ENCODE results near the gene OPA3.
A peak's percentile ranks its signal among the peaks of the same experiment; 100 is the strongest.

The OPA3 gene

GRCh38 chr19:45567609-45568008 lies 17.0 kb downstream of the OPA3 start:
- no peak for DNase-seq (ENCODE audit: low spot score)

DNA sequence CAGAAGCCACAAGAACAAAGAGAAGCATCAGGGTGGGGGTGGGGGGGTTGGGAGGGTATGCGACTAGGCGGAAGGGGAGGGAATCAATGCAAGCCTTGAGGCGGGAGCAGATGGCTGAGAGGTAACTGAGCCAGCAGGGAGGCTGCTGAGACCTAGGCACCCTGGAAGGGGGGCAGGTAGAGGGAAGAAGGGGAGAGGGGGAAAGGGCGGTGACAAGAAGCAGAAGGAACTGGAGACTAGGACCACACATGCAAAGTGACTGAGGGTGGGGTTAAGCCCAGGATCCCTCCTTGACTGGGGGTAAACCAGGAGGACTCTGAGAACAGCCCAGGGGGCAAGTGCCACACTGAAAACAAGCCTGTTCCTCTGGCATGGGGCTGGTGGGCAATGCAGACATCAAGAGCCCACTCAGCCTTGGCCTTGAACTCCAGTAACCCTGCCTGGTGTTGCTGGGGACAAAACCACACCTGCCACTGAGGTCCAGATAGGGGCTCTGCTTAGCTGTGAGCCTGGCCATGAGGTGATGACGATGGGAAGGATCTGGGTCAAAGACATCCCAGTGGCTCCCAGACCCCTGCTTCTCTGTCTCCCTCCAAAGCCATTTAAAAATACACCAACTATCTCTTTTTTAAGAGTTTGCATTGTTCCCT lies 20.3 kb downstream of the OPA3 start:
- DNase-seq (ENCODE audit: low spot score), result no peak

GRCh38 chr19:45560686-45561085 lies 23.9 kb downstream of the OPA3 start:
- DNase-seq (ENCODE audit: low spot score), result no peak

GRCh38 chr19:45560038-45560437 lies 24.6 kb downstream of the OPA3 start:
- DNase-seq (ENCODE audit: low spot score), result no peak

DNA sequence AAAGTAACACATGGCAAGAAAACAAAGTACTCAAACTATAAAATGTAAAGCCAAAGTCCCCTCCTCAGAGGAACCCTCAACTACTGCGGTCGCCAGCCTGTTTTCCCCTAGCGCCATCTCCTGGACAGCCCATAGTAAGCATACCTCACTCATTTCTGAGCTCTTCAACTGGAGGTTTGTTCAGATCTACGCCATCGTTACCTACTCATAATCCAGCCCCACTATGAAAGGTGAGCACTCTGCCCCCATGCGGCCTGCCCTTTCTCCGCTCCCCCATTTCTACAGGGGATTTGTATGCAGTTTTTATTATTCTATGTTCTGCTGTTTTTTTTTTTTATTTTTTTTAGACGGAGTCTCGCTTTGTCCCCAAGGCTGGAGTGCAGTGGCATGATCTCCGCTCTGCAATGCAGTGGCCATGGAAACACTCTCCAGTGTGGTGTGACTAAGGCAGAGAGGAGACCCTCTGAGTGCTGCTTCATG lies 26.2 kb downstream of the OPA3 start:
- DNase-seq (ENCODE audit: low spot score), result peak; percentile 50

DNA sequence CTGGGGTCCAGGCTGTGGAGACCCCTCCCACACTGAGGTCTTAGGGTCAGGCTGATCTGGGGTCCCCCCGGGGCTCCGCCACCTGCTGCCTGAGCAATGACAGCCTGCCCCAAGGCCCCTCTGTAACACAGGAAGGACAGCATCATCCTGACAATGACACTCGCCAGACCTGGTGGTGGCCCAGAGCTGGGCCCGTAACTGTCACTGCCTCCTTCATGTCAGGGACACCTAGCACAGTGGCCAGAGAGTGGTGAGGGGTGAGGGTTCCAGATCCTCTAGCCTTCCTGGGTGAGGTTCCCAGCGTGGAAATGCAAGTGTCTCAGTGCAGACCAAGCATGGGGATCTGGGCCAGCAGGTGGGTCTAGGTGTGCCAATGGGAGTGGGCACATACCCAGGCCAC lies 27.8 kb downstream of the OPA3 start:
- DNase-seq (ENCODE audit: low spot score), result no peak

DNA sequence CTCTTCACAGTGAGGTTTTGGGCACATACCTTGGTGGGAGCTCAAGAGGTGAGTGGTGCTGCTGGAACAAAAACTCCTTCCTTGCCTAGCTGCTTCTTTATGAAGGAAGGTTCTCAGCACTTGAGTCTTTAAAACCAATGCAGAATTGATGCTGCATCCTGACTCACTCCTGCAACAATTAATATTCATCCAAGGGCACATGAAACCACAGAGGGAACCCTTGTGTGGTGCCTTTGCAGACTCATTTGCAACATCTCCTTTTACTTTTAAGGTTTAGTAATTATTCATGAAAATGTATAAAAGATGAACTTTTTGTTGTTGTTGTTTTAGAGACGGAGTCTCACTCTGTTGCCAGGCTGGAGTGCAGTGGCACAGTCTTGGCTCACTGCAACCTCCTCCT lies 30.1 kb downstream of the OPA3 start:
- no peak for DNase-seq (ENCODE audit: low spot score)

DNA sequence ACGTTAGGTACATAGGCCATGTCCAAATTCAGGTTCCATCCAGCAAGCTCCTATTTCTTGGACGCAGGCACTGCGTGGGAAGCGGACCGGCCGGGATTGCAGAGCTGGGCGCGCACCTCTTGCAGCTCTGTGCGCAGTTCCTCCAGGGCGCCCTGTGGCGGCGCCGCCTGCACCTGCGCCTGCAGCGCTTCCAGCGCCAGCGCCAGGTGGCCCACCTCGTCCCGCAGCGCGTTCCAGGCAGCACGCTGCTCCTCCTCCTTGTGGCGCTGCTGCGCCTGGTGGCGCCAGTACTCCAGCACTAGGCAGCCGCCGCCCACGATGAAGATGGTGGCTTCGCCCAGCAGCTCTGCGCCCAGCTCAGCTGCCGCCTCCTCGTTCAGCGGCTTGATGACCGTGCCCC lies 31.1 kb downstream of the OPA3 start:
- no peak for DNase-seq (ENCODE audit: low spot score)

- DNase-seq (ENCODE audit: low spot score), result no peak
Observed at GRCh38 chr19:45547965-45548609, 36.5 kb downstream of the OPA3 start.

GRCh38 chr19:45547211-45547770 lies 37.3 kb downstream of the OPA3 start:
- DNase-seq (ENCODE audit: low spot score), result no peak

DNA sequence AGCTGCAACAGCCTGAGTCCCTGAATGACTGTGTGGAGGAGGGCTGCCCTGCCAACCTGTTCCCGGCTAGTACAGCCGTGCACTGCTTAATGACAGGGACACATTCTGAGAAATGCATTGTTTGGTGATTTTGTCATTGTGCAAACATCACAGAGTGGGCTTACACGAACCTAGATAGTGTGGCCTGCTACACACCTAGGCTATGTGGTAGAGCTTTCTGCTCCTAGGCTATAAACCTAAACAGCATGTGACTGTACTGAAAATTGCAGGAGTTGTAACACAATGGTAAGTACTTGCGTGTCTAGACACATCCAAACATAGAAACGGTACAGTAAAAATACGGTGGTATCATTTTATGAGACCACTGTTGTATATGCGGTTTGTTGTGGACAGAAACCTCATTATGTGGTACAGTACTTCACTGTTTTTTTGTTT lies 42.4 kb downstream of the OPA3 start:
- DNase-seq (ENCODE audit: low spot score), result no peak

DNA sequence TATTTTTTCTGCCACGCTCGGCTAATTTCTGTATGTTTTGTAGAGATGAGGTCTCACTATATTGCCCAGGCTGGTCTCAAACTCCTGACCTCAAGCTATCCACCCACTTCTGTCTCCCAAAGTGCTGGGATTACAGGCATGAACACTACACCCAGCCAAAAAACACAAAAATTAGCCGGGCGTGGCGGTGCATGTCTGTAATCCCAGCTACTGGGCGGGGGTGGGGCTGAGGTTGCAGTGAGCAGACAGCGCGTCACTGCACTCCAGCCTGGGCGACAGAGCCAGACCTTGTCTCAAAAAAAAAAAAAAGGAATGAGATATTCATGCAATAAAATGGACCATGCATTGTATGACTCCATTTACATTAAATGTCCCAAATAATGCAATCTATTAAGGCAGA lies 45.1 kb downstream of the OPA3 start:
- no peak for DNase-seq (ENCODE audit: low spot score)

DNA sequence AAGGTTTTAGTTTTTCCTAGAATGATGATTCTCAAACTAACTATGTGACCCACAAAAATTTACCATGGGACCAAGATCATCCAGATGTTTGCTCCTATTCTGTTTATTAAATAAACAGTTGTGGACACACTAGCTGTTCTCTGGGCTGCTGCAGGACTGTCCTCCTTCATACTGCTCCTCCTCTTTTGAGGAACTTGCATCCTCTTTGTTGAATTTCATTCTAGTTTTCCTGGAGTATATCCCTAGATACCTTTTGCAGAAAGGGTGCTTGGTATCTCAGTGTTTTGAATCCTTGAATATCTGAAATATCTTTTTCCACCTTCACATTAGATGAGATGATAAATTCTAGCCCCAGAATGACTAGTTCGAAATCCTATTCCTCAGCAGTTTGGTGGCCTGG lies 53.3 kb downstream of the OPA3 start:
- DNase-seq (ENCODE audit: low spot score), result no peak

- DNase-seq (ENCODE audit: low spot score), result no peak
Observed at GRCh38 chr19:45529420-45529785, 55.2 kb downstream of the OPA3 start.

GRCh38 chr19:45528744-45529419 lies 55.7 kb downstream of the OPA3 start:
- no peak for DNase-seq (ENCODE audit: low spot score)

DNA sequence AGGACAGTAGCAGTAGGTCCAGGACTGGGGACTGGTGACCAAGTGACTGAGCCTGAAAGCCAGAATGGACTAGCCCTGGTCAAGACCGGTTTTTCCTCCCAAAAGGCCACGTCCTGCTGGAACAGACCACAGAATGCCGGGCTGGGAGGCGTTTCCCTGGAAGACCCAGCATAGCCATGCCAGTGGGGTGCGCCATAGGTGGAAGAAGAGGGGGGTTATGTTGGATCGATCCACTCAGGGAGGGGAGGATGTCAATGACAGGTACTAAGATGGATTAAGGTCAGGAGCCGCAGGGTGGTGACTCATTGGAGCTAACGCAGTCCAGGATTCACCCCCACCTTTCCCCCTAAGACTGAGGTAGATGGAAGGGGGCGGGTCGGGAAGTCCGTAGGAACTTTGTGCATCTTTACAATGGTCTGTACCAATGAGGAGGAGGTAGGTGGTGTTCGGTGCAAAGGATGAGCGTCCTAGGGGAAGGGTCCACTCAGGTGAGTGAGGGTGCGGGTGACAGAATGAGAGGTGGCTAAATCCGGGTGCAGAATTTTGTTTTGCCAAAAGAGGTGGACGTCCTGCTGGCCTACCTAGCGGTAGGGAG lies 56.4 kb downstream of the OPA3 start:
- no peak for DNase-seq (ENCODE audit: low spot score)

DNA sequence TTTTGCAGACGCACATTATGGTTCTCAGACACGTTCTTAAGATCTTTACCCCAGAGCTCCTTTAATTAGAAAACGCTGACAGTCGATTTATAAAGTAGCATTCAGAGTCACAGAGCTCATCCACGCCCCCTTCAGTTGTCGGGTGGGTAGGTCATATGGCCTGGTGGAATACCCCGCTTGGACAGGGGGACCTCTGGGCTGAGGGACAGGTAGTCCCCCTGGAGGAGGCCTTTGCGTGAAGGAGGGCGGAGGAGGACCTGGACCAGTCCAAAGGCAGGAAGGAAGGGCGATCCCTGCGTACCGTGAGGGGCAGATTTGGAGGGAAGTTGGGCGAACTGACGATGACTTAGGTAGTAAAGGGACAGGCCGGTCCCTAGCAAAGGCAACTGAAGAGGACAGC lies 56.9 kb downstream of the OPA3 start:
- DNase-seq (ENCODE audit: low spot score), result no peak

DNA sequence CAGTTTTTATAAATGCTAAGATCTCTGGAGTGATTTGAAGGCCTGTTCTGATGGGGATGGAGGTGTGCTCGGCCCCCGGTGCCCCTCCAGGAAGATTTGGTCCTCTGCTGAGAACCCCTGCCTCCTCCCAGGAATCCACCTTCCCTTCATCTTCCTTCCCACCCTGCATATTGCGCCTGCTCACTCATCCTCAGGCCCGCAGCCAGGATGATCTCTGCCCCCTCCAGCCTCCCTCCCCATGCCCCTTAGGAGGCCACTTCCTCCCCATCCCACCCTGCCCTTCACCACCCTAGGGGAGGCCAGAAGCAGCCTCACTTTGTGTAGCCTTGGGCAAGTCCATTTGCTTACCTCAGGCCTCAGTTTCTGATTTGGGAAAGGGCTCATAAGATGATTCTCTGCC lies 57.6 kb downstream of the OPA3 start:
- no peak for DNase-seq (ENCODE audit: low spot score)

DNA sequence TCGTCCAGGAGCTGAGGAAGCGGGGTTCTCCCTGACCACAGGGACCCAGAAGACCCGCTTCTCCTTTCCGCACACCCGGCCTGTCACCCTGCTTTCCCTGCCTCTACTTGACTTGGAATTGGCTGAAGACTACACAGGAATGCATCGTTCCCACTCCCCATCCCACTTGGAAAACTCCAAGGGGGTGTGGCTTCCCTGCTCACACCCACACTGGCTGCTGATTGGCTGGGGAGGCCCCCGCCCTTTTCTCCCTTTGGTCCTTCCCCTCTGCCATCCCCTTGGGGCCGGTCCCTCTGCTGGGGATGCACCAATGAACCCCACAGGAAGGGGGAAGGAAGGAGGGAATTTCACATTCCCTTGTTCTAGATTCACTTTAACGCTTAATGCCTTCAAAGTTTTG lies 58.5 kb downstream of the OPA3 start:
- DNase-seq (ENCODE audit: low spot score), result peak; percentile 79

DNA sequence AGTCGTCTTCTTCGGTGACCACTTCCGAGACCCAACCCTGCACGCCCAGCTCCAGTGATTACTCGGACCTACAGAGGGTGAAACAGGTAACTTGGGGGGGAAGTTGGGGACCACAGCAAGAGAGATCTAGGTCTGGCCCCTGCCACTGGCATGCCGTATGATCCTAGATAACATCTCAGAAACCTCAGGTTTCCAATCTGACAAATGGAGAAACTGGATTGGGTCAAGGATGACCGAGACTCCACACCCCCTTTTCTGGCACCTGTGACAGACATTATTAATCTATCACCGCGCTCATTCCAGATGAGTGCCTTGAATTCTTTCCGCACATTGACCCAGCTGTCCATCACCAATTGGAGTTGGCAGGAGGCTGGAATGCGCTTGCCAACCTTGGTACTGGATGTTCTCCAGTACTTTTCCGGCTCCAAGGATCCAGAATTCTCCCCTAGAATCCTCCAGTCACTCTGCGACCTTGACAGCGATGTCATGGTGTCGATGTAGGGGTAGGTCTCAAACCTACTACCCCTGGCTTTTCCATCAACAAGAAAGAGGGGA lies 60.0 kb downstream of the OPA3 start:
- no peak for DNase-seq (ENCODE audit: low spot score)

- DNase-seq (ENCODE audit: low spot score), result peak; percentile 90
Observed at GRCh38 chr19:45523642-45524256, 60.9 kb downstream of the OPA3 start.

Measured in hepatic stellate cell (primary cell).